Liver (tissue), 9 donors: Measurements from ENCODE around the gene SDF4. TPM values are rescaled to one million over a fixed set of nuclear protein-coding genes. Genes with fewer than 3 reads are reported as not detected.

Source experiments
- DNase-seq: peaks from one replicate; pipeline ENCODE4 v3.0.0-alpha.2; 2017; ENCODE audit warnings: low spot score
- H3K27ac ChIP-seq, 2 donors: one replicate each; pipeline ENCODE4 v1.7.0; 2013; ENCODE audit warnings: inconsistent platforms in 2 of 2, low read length in 2 of 2, control low read depth in 1 of 2, low read depth in 1 of 2, mild to moderate bottlenecking in 1 of 2
- H3K27me3 ChIP-seq, 4 donors: one replicate each; pipeline versions ENCODE4 v1.6.1 to v1.7.0; 2013; ENCODE audit warnings: low read length in 3 of 4, inconsistent platforms in 1 of 4, mild to moderate bottlenecking in 1 of 4, moderate library complexity in 1 of 4; ENCODE audit not compliant: control insufficient read depth in 4 of 4, insufficient read depth in 4 of 4
- H3K36me3 ChIP-seq, 4 donors: one replicate each; pipeline versions ENCODE4 v1.6.1 to v1.7.0; 2013; ENCODE audit warnings: low read length in 3 of 4, mild to moderate bottlenecking in 3 of 4, low read depth in 1 of 4, moderate library complexity in 1 of 4; ENCODE audit not compliant: control insufficient read depth in 4 of 4, insufficient read depth in 3 of 4
- H3K4me1 ChIP-seq, 4 donors: one replicate each; pipeline versions ENCODE4 v1.6.1 to v1.7.0; 2013; ENCODE audit warnings: low read length in 3 of 4, mild to moderate bottlenecking in 3 of 4, moderate library complexity in 1 of 4; ENCODE audit not compliant: control insufficient read depth in 4 of 4, insufficient read depth in 4 of 4
- H3K4me3 ChIP-seq, 3 donors: one replicate each; pipeline versions ENCODE4 v1.6.1 to v1.7.0; 2013; ENCODE audit warnings: low read length in 3 of 3, control low read depth in 1 of 3, low read depth in 1 of 3, mild to moderate bottlenecking in 1 of 3
- H3K9ac ChIP-seq, 2 donors: one replicate each; pipeline ENCODE4 v1.7.0; 2013; ENCODE audit warnings: low read length in 2 of 2, mild to moderate bottlenecking in 2 of 2, moderate library complexity in 2 of 2, control low read depth in 1 of 2, low read depth in 1 of 2
- H3K9me3 ChIP-seq, 4 donors: one replicate each; pipeline versions ENCODE4 v1.6.1 to v1.7.0; 2013; ENCODE audit warnings: low read length in 3 of 4; ENCODE audit not compliant: control insufficient read depth in 4 of 4
- EGR1 ChIP-seq, 2 donors: IDR thresholded peaks; 2 replicates each; pipeline ENCODE4 v1.6.1; 2016 to 2018; ENCODE audit warnings: antibody characterized with exemption in 2 of 2, low read depth in 2 of 2
- FOXA1 ChIP-seq: IDR thresholded peaks from 2 replicates; pipeline ENCODE4 v1.6.1; 2016; ENCODE audit warnings: antibody characterized with exemption
- FOXA2 ChIP-seq: IDR thresholded peaks from 2 replicates; pipeline ENCODE4 v1.6.1; 2016; ENCODE audit warnings: antibody characterized with exemption
- GABPA ChIP-seq, 2 donors: IDR thresholded peaks in 1 of 2; conservative IDR thresholded peaks in 1 of 2; 2 replicates each; pipeline ENCODE4 v1.6.1; 2016; ENCODE audit warnings: antibody characterized with exemption in 2 of 2, mild to moderate bottlenecking in 1 of 2, moderate library complexity in 1 of 2
- HNF4A ChIP-seq, 2 donors: conservative IDR thresholded peaks; 2 replicates each; pipeline ENCODE4 v1.6.1; 2016; ENCODE audit warnings: antibody characterized with exemption in 2 of 2, mild to moderate bottlenecking in 2 of 2
- HNF4G ChIP-seq: IDR thresholded peaks from 2 replicates; pipeline ENCODE4 v1.6.1; 2016; ENCODE audit warnings: antibody characterized with exemption
- JUND ChIP-seq, 2 donors: IDR thresholded peaks; 2 replicates each; pipeline ENCODE4 v1.6.1; 2016; ENCODE audit warnings: antibody characterized with exemption in 2 of 2
- NR2F2 ChIP-seq: IDR thresholded peaks from 2 replicates; pipeline ENCODE4 v1.6.1; 2016; ENCODE audit warnings: antibody characterized with exemption
- RAD21 ChIP-seq, 2 donors: IDR thresholded peaks; 2 replicates each; pipeline ENCODE4 v1.6.1; 2016; ENCODE audit warnings: antibody characterized with exemption in 2 of 2, mild to moderate bottlenecking in 2 of 2
- REST ChIP-seq: IDR thresholded peaks from 2 replicates; pipeline ENCODE4 v1.6.1; 2016; ENCODE audit warnings: antibody characterized with exemption, mild to moderate bottlenecking
- RXRA ChIP-seq, 2 donors: IDR thresholded peaks; 2 replicates each; pipeline ENCODE4 v1.6.1; 2017 to 2018; ENCODE audit warnings: antibody characterized with exemption in 2 of 2, mild to moderate bottlenecking in 1 of 2
- SP1 ChIP-seq: IDR thresholded peaks from 2 replicates; pipeline ENCODE4 v1.6.1; 2018; ENCODE audit warnings: antibody characterized with exemption, mild to moderate bottlenecking
- YY1 ChIP-seq: IDR thresholded peaks from 2 replicates; pipeline ENCODE4 v1.6.1; 2016; ENCODE audit warnings: antibody characterized with exemption, mild to moderate bottlenecking
- WGBS: extraction: QIAGEN DNeasy Blood & Tissue Kit; methylation state at CpG from one replicate; pipeline ENCODE4 v1.1.7; 2013; 5-methylcytosine and 5-hydroxymethylcytosine counted together
- polyA plus RNA-seq, 2 donors: library from polyadenylated mRNA; stranded (reverse) in 1 of 2; unstranded in 1 of 2; fragments of 200-250 nt in 1 of 2; fragments of >200 nt in 1 of 2; fragmentation: Nextera tagmentation in 1 of 2; extraction: Ambion mirVana in 1 of 2; gene quantifications; one replicate each; pipeline versions ENCODE4 v1.2.1 to v1.2.3, GENCODE V29; 2013 to 2015
- total RNA-seq, 2 donors: library from RNA; depleted of rRNA; stranded (reverse); fragments of >200 nt; gene quantifications; one replicate each; pipeline ENCODE4 v1.2.3, GENCODE V29; 2014
- TF ChIP-seq, protein P1 (sequence below): fragments of 150-350 bp; IDR thresholded peaks from 2 replicates; pipeline ENCODE4 v1.5.1; 2017; ENCODE audit warnings: improper control_type of control experiment, low read depth, low read length; ENCODE audit not compliant: missing input control
- TF ChIP-seq, protein P2 (sequence below): IDR thresholded peaks from 2 replicates; pipeline ENCODE4 v1.6.1; 2016; ENCODE audit warnings: antibody characterized with exemption
- TF ChIP-seq, protein P3 (sequence below): IDR thresholded peaks from 2 replicates; pipeline ENCODE4 v1.6.1; 2016; ENCODE audit warnings: antibody characterized with exemption
- TF ChIP-seq, protein P4 (sequence below): IDR thresholded peaks from 2 replicates; pipeline ENCODE4 v1.6.1; 2016; ENCODE audit warnings: antibody characterized with exemption
- donor health status: healthy.
- donor health status: healthy.
- donor health status: healthy.
- donor health status: healthy.
- donor health status: healthy.

The SDF4 gene
- total and polyA plus RNA-seq, 4 donors, result 48.7 to 180 (median 75.9) TPM

DNA sequence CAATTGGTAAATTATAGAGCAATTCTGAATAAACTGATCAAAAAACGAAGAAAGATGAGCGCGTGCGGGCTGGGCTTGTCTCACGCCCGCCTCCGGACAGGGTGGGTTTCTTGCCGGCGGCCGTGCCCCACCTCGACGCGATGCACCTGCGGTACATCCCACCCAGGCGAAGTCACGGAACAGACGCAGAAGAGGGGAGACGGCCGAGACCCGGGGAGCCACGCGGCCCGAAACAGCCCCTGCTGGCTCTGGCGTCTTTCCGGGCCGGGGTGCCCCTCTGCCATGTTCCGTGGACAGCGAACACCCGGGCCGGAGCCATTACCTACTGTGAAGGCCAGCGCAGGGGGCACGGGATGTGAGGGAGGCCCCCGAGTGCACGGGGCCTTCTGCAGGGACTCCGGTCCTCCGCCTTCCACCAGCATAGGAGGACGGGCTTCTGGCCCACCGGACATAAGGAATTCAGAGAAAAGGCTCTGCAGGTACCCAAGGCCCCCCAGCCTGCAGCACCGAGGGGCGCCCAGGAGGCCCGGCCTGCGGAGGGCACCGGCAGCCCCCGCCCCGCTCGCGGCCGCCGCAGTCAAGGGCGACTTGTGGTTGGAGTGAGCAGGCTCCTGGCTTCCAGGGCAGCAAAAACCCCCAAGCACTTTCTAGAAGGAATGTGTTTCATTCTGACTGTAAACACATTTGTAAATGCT lies 22.3 kb upstream of the SDF4 start:
- 95% methylated on average over 50 of the region's 50 CpGs for WGBS
- no peaks in the 10 kb centered on the region for H3K27me3 ChIP-seq
- TF ChIP-seq FOXA1 (no peak), HNF4G (no peak), REST (no peak), YY1 (no peak), RAD21 (IDR thresholded peaks at IDR 0.05) (no peak), JUND (IDR thresholded peaks at IDR 0.05) (no peak), EGR1 (IDR thresholded peaks at IDR 0.05; ENCODE audit: low read depth in 2 of 2) (no peak), GABPA (IDR thresholded peaks at IDR 0.05 in 1 of 2, conservative IDR thresholded peaks at IDR 0.05 in 1 of 2) (no peak), FOXA2 (no peak), SP1 (no peak), NR2F2 (no peak)
- TF ChIP-seq, protein P1, sequence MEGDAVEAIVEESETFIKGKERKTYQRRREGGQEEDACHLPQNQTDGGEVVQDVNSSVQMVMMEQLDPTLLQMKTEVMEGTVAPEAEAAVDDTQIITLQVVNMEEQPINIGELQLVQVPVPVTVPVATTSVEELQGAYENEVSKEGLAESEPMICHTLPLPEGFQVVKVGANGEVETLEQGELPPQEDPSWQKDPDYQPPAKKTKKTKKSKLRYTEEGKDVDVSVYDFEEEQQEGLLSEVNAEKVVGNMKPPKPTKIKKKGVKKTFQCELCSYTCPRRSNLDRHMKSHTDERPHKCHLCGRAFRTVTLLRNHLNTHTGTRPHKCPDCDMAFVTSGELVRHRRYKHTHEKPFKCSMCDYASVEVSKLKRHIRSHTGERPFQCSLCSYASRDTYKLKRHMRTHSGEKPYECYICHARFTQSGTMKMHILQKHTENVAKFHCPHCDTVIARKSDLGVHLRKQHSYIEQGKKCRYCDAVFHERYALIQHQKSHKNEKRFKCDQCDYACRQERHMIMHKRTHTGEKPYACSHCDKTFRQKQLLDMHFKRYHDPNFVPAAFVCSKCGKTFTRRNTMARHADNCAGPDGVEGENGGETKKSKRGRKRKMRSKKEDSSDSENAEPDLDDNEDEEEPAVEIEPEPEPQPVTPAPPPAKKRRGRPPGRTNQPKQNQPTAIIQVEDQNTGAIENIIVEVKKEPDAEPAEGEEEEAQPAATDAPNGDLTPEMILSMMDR, result no peak
- TF ChIP-seq, protein P2, sequence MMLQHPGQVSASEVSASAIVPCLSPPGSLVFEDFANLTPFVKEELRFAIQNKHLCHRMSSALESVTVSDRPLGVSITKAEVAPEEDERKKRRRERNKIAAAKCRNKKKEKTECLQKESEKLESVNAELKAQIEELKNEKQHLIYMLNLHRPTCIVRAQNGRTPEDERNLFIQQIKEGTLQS, result no peak
- TF ChIP-seq, protein P3, sequence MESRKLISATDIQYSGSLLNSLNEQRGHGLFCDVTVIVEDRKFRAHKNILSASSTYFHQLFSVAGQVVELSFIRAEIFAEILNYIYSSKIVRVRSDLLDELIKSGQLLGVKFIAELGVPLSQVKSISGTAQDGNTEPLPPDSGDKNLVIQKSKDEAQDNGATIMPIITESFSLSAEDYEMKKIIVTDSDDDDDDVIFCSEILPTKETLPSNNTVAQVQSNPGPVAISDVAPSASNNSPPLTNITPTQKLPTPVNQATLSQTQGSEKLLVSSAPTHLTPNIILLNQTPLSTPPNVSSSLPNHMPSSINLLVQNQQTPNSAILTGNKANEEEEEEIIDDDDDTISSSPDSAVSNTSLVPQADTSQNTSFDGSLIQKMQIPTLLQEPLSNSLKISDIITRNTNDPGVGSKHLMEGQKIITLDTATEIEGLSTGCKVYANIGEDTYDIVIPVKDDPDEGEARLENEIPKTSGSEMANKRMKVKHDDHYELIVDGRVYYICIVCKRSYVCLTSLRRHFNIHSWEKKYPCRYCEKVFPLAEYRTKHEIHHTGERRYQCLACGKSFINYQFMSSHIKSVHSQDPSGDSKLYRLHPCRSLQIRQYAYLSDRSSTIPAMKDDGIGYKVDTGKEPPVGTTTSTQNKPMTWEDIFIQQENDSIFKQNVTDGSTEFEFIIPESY, result no peak
- no peaks in the 10 kb centered on the region for H3K9me3 ChIP-seq
- no peak for DNase-seq
- H3K27ac ChIP-seq, result no peak overlapping the region
- peaks cover 13 to 30% (median 16%) of the 10 kb centered on the region in 4 donors for H3K36me3 ChIP-seq
- no peak overlapping the region for H3K9ac ChIP-seq
- no peak overlapping the region for H3K4me3 ChIP-seq
- no peaks in the 10 kb centered on the region for H3K4me1 ChIP-seq

DNA sequence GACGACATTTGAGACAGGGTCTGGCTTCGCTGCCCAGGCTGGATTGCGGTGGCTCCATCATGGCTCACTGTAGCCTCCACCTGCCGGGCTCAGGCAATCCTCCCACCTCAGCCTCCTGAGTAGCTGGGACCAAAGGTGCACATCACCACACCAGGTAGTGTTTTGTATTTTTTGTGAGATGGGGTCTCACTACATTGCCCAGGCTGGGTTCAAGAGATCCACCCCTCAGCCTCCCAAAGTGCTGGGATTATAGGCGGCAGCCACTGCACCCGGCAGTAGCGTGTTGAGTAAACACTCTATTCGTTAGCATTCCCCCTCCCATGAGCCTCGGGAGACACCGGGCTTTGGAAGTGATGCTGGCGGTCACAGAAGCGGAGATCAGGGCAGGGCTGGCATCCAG lies 21.5 kb upstream of the SDF4 start:
- no peaks in the 10 kb centered on the region for H3K9me3 ChIP-seq
- 82% methylated on average over 12 of the region's 12 CpGs for WGBS
- no peak overlapping the region for H3K27ac ChIP-seq
- H3K4me1 ChIP-seq, result no peaks in the 10 kb centered on the region
- DNase-seq, result no peak
- H3K27me3 ChIP-seq, result no peaks in the 10 kb centered on the region
- no peak overlapping the region for H3K9ac ChIP-seq
- peaks cover 13 to 25% (median 15%) of the 10 kb centered on the region in 4 donors for H3K36me3 ChIP-seq
- no peak overlapping the region for H3K4me3 ChIP-seq
- TF ChIP-seq NR2F2 (no peak), SP1 (no peak), GABPA (IDR thresholded peaks at IDR 0.05 in 1 of 2, conservative IDR thresholded peaks at IDR 0.05 in 1 of 2) (no peak), HNF4A (conservative IDR thresholded peaks at IDR 0.05) (no peak), FOXA2 (no peak), JUND (IDR thresholded peaks at IDR 0.05) (no peak), RXRA (IDR thresholded peaks at IDR 0.05) (no peak), YY1 (no peak)
- TF ChIP-seq, protein P3, result no peak
- TF ChIP-seq, protein P2, result no peak
- TF ChIP-seq, protein P1, result no peak
- TF ChIP-seq, protein P4, sequence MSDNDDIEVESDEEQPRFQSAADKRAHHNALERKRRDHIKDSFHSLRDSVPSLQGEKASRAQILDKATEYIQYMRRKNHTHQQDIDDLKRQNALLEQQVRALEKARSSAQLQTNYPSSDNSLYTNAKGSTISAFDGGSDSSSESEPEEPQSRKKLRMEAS, result no peak
